Kidney (tissue), 14 donors: ENCODE data around the gene RBM19. TPM values are rescaled to one million over a fixed set of nuclear protein-coding genes. Genes with fewer than 3 reads are reported as not detected.

Source experiments
- DNase-seq, 5 donors: peaks; one replicate each; pipeline ENCODE4 v3.0.0-alpha.2; 2013 to 2020
- FAIRE-seq: peaks from 2 replicates; lab custom pipeline; 2012; peaks lifted over from hg19 to GRCh38; lab: Jason Lieb, UNC
- H3K27ac ChIP-seq, 2 donors: one replicate each; pipeline ENCODE4 v1.7.0; 2013; ENCODE audit warnings: low read depth in 2 of 2, low read length in 2 of 2, inconsistent platforms in 1 of 2
- H3K27me3 ChIP-seq: one replicate; pipeline ENCODE4 v1.7.1; 2013; ENCODE audit warnings: low read length, inconsistent platforms; ENCODE audit not compliant: control insufficient read depth, insufficient read depth
- H3K36me3 ChIP-seq, 3 donors: one replicate each; pipeline versions ENCODE4 v1.7.0 to v1.7.1; 2013; ENCODE audit warnings: low read length in 3 of 3, control low read depth in 1 of 3, inconsistent platforms in 1 of 3; ENCODE audit not compliant: insufficient read depth in 3 of 3, control insufficient read depth in 2 of 3
- H3K4me1 ChIP-seq, 3 donors: one replicate each; pipeline versions ENCODE4 v1.7.0 to v1.7.1; 2013; ENCODE audit warnings: low read length in 3 of 3, inconsistent platforms in 1 of 3, low read depth in 1 of 3; ENCODE audit not compliant: control insufficient read depth in 2 of 3, insufficient read depth in 2 of 3
- H3K4me3 ChIP-seq, 3 donors: one replicate each; pipeline versions ENCODE4 v1.7.0 to v1.8.1; 2013; ENCODE audit warnings: low read length in 3 of 3, control low read depth in 1 of 3, inconsistent platforms in 1 of 3
- H3K9ac ChIP-seq, 3 donors: one replicate each; pipeline versions ENCODE4 v1.7.0 to v1.7.1; 2013; ENCODE audit warnings: low read length in 3 of 3, control low read depth in 1 of 3, inconsistent platforms in 1 of 3
- H3K9me3 ChIP-seq, 3 donors: one replicate each; pipeline versions ENCODE4 v1.7.0 to v1.7.1; 2013; ENCODE audit warnings: low read length in 3 of 3, control low read depth in 1 of 3, inconsistent platforms in 1 of 3; ENCODE audit not compliant: control insufficient read depth in 2 of 3, insufficient read depth in 1 of 3
- CTCF ChIP-seq: IDR thresholded peaks from 3 replicates; pipeline ENCODE4 v1.5.1; 2012; ENCODE audit warnings: mild to moderate bottlenecking, moderate library complexity, borderline replicate concordance; ENCODE audit not compliant: insufficient read depth; ENCODE audit errors: extremely low read depth
- intact Hi-C: fragments of 100-400 bp; cut with DNase I; formaldehyde crosslinking; loops from one replicate; pipeline ENCODE4 v1.11.1; 2022
- polyA plus RNA-seq: library from polyadenylated mRNA; stranded (reverse); fragments of 350-450 nt; fragmentation: Illumina TruSeq; extraction: RNeasy Lipid Tissue Mini Kit (QIAGEN cat#74804); gene quantifications from one replicate; pipeline ENCODE4 v1.2.3, GENCODE V29; 2014; ENCODE audit warnings: low read depth, low replicate concordance; ENCODE audit not compliant: insufficient read depth
- total RNA-seq: library from RNA; stranded (reverse); fragmentation: NEBNext Ultra II Directional; extraction: Animal tissue kit (Norgen Biotek cat#: 25700); gene quantifications from one replicate; pipeline ENCODE4 v1.2.1, GENCODE V29; 2021
- donor health status: control.
- donor health status: control.
- donor health status: control.
- donor health status: control.
- donor health status: control.
- donor health status: DM: yes; HTN: yes; CAD: no.
- donor health status: Normal renal cell carcinoma (clear cell type).

The RBM19 gene
- total and polyA plus RNA-seq, 2 donors from 2014 or later = 12.3 to 34.7 TPM

GRCh38 chr12:113777751-113778150 is 188.4 kb downstream of the RBM19 start:
- H3K27me3 ChIP-seq = peaks cover 2% of the 10 kb centered on the region
- DNase-seq (no peak), FAIRE-seq (no peak)
- no peak overlapping the region for H3K9ac ChIP-seq
- H3K36me3 ChIP-seq = no peaks in the 10 kb centered on the region
- no peak overlapping the region for H3K4me3 ChIP-seq
- H3K4me1 ChIP-seq = no peaks in the 10 kb centered on the region
- no peak overlapping the region for H3K27ac ChIP-seq
- TF ChIP-seq CTCF = no peak
- H3K9me3 ChIP-seq = no peaks in the 10 kb centered on the region
- intact Hi-C loops = no loop called here

GRCh38 chr12:113776536-113776935 is 189.6 kb downstream of the RBM19 start:
- H3K36me3 ChIP-seq = no peaks in the 10 kb centered on the region
- no peak for FAIRE-seq
- intact Hi-C loops = no loop called here
- no peaks in the 10 kb centered on the region for H3K9me3 ChIP-seq
- H3K9ac ChIP-seq = no peak overlapping the region
- no peak overlapping the region for H3K4me3 ChIP-seq
- H3K27ac ChIP-seq = no peak overlapping the region
- TF ChIP-seq CTCF = no peak
- H3K27me3 ChIP-seq = peaks cover 2% of the 10 kb centered on the region
- no peak for DNase-seq
- H3K4me1 ChIP-seq = no peaks in the 10 kb centered on the region

- Histone ChIP-seq H3K27me3 (peaks cover 2% of the 10 kb centered on the region), H3K4me1 (no peaks in the 10 kb centered on the region), H3K36me3 (no peaks in the 10 kb centered on the region), H3K9ac (no peak overlapping the region), H3K27ac (no peak overlapping the region), H3K4me3 (no peak overlapping the region), H3K9me3 (no peaks in the 10 kb centered on the region)
- intact Hi-C loops = no loop called here
- DNase-seq (no peak), FAIRE-seq (no peak)
- no peak for TF ChIP-seq CTCF
These were observed 191.6 kb downstream of the RBM19 start for GRCh38 chr12:113774526-113774925.

GRCh38 chr12:113772505-113773030 is 193.6 kb downstream of the RBM19 start:
- Histone ChIP-seq H3K4me1 (no peaks in the 10 kb centered on the region), H3K4me3 (no peak overlapping the region), H3K27ac (no peak overlapping the region), H3K9ac (no peak overlapping the region), H3K27me3 (no peaks in the 10 kb centered on the region), H3K9me3 (no peaks in the 10 kb centered on the region), H3K36me3 (no peaks in the 10 kb centered on the region)
- FAIRE-seq = no peak
- intact Hi-C loops = no loop called here
- DNase-seq = no peak
- no peak for TF ChIP-seq CTCF
